K562 (cell line): ENCODE data around the gene SND1. TPM values are rescaled to one million over a fixed set of nuclear protein-coding genes. Genes with fewer than 3 reads are reported as not detected.

Experiments used
- CCAR2 ChIP-seq: fragments of 200-400 bp; formaldehyde crosslinking; IDR thresholded peaks from 2 replicates; pipeline ENCODE4 v1.6.1; 2017; ENCODE audit warnings: mild to moderate bottlenecking, low read depth, low read length
- CSDE1 ChIP-seq, 2 experiments: fragments of 450-650 bp; IDR thresholded peaks; 2 replicates each; pipeline ENCODE4 v1.6.1; 2016; ENCODE audit warnings: mild to moderate bottlenecking in 1 of 2
- ESRRB ChIP-seq: fragments of 250-450 bp; sonication (Bioruptor Pico); IDR thresholded peaks from 2 replicates; pipeline ENCODE4 v1.5.0; 2020; ENCODE audit warnings: mild to moderate bottlenecking, moderate library complexity, borderline replicate concordance
- HMG20B ChIP-seq: fragments of 250-450 bp; sonication (Bioruptor Pico); IDR thresholded peaks from 2 replicates; pipeline ENCODE4 v1.5.0; 2021; ENCODE audit warnings: mild to moderate bottlenecking
- HSF4 ChIP-seq: fragments of 250-450 bp; sonication (Bioruptor Pico); IDR thresholded peaks from 2 replicates; pipeline ENCODE4 v2.1.2; 2022; ENCODE audit warnings: mild to moderate bottlenecking, moderate library complexity, borderline replicate concordance
- MEIS2 ChIP-seq: fragments of 450-650 bp; IDR thresholded peaks from 2 replicates; pipeline ENCODE4 v1.6.1; 2014; ENCODE audit warnings: mild to moderate bottlenecking; ENCODE audit not compliant: partially characterized antibody
- MTF1 ChIP-seq: fragments of 250-450 bp; sonication (Bioruptor Pico); IDR thresholded peaks from 2 replicates; pipeline ENCODE4 v1.9.0; 2021; ENCODE audit warnings: moderate library complexity, mild to moderate bottlenecking, inconsistent platforms, borderline replicate concordance
- NR1H2 ChIP-seq: sonication (generic); formaldehyde crosslinking; IDR thresholded peaks from 2 replicates; pipeline ENCODE4 v1.4.0; 2020; ENCODE audit warnings: mild to moderate bottlenecking, missing genetic modification reagents
- PHF20 ChIP-seq: fragments of 450-650 bp; IDR thresholded peaks from 2 replicates; pipeline ENCODE4 v1.6.1; 2018; ENCODE audit not compliant: partially characterized antibody
- POLR2AphosphoS2 ChIP-seq: IDR thresholded peaks from 2 replicates; pipeline ENCODE4 v1.6.1; 2012; ENCODE audit warnings: low read length, improper control_type of control experiment
- RBM17 ChIP-seq: fragments of 200-400 bp; formaldehyde crosslinking; IDR thresholded peaks from 2 replicates; pipeline ENCODE4 v1.6.1; 2017; ENCODE audit warnings: low read depth, mild to moderate bottlenecking, low read length, borderline replicate concordance
- SMAD1 ChIP-seq: fragments of 150-350 bp; IDR thresholded peaks from 2 replicates; pipeline ENCODE4 v1.6.1; 2014; ENCODE audit warnings: low read length, low read depth; ENCODE audit not compliant: partially characterized antibody
- TCF7L2 ChIP-seq: fragments of 150-350 bp; IDR thresholded peaks from 2 replicates; pipeline ENCODE4 v1.6.1; 2016; ENCODE audit warnings: low read depth, mild to moderate bottlenecking, low read length, moderate library complexity
- TRIM24 ChIP-seq, 2 experiments: fragments of 450-650 bp; IDR thresholded peaks; 2 replicates each; pipeline ENCODE4 v1.6.1; 2016
- ZNF133 ChIP-seq: fragments of 250-450 bp; sonication (Bioruptor Pico); IDR thresholded peaks from 2 replicates; pipeline ENCODE4 v1.4.0; 2020; ENCODE audit warnings: mild to moderate bottlenecking
- polyA plus RNA-seq, 8 experiments: library from polyadenylated mRNA; depleted of rRNA in 4 of 8; stranded (reverse) in 5 of 8; unstranded in 3 of 8; fragments of >200 nt; fragmentation: Nextera tagmentation in 2 of 8; fragmentation: Illumina TruSeq in 1 of 8; extraction: Ambion mirVana in 2 of 8; extraction: Trizol in 1 of 8; gene quantifications; 2 replicates each; pipeline versions ENCODE4 v1.2.1 to v1.2.3, GENCODE V29; 2011 to 2014; ENCODE audit warnings: inconsistent platforms in 1 of 8, missing spikeins in 1 of 8
- total RNA-seq, 7 experiments: library from RNA; depleted of rRNA in 6 of 7; stranded (reverse); fragments of >200 nt in 6 of 7; fragmentation: Illumina TruSeq in 2 of 7; extraction: Trizol in 2 of 7; gene quantifications; 2 replicates each; pipeline versions ENCODE4 v1.2.1 to v1.2.3, GENCODE V29; 2011 to 2021; ENCODE audit warnings: low replicate concordance in 1 of 7
- TF ChIP-seq, protein P1 (sequence below), 2 experiments: fragments of 200-800 bp in 1 of 2; sonication (Bioruptor generic) in 1 of 2; sonication (generic) in 1 of 2; formaldehyde crosslinking in 1 of 2; IDR thresholded peaks in 1 of 2; conservative IDR thresholded peaks in 1 of 2; 2 replicates each; pipeline versions ENCODE4 v1.5.0 to v1.6.1; 2016 to 2020; ENCODE audit warnings: missing compliant biosample characterization in 1 of 2, missing genetic modification characterization in 1 of 2, missing genetic modification reagents in 1 of 2
- TF ChIP-seq, protein P2 (sequence below): fragments of 450-650 bp; IDR thresholded peaks from 2 replicates; pipeline ENCODE4 v1.6.1; 2016; ENCODE audit warnings: low read depth, mild to moderate bottlenecking, moderate library complexity
- TF ChIP-seq, protein P3 (sequence below): fragments of 250-450 bp; sonication (Bioruptor Pico); IDR thresholded peaks from 2 replicates; pipeline ENCODE4 v1.8.0; 2022; ENCODE audit warnings: inconsistent platforms
- TF ChIP-seq, protein P4 (sequence below), 2 experiments: IDR thresholded peaks in 1 of 2; conservative IDR thresholded peaks in 1 of 2; 2 replicates each; pipeline ENCODE4 v1.6.1; 2016; ENCODE audit warnings: low read depth in 2 of 2, mild to moderate bottlenecking in 1 of 2, missing compliant biosample characterization in 1 of 2, missing genetic modification characterization in 1 of 2, moderate library complexity in 1 of 2
- TF ChIP-seq, protein P5 (sequence below): fragments of 450-650 bp; conservative IDR thresholded peaks from 2 replicates; pipeline ENCODE4 v1.6.1; 2016; ENCODE audit warnings: missing genetic modification characterization, low read depth, mild to moderate bottlenecking, missing compliant biosample characterization, moderate library complexity

Gene SND1
- total and polyA plus RNA-seq, 9 of the 15 experiments (the other 6 are each of a cell fraction or from before 2014, with no cell fraction given), result 46.5 to 307 (median 191) TPM

DNA sequence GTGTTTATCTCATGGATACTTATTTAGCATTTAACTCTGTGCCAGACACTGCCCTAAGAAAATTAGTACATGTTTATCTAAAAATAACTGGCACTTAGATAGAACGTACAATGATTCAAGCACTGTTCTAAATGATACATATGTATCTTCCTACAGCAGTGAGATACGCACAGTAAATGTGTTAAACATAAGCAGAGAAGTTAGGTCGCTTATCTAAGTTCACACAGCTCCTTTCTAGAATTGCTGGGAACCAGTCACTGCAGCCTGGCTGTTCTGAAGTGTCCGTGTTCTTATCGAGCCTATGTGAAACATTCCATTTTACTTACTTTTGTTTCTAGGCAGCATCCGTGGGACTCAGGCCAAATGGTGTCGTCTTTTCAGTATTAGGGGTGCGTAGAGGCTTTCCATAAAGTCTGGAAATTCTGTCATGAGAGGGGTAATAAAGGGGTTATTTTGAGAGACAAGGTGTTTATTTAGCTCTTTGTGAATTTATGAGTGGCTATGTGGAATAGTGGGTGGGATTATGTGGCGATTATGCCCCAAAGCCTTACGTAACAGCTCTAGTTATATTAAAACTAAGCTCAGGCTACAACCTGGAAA, 186.9 kb downstream of the SND1 start (continued):
- TF ChIP-seq, protein P1, sequence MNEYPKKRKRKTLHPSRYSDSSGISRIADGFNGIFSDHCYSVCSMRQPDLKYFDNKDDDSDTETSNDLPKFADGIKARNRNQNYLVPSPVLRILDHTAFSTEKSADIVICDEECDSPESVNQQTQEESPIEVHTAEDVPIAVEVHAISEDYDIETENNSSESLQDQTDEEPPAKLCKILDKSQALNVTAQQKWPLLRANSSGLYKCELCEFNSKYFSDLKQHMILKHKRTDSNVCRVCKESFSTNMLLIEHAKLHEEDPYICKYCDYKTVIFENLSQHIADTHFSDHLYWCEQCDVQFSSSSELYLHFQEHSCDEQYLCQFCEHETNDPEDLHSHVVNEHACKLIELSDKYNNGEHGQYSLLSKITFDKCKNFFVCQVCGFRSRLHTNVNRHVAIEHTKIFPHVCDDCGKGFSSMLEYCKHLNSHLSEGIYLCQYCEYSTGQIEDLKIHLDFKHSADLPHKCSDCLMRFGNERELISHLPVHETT (CRISPR knock-in tag; conservative IDR thresholded peaks at IDR 0.05 in 1 of 2, IDR thresholded peaks at IDR 0.05 in 1 of 2), result no peak
- no peak for TF ChIP-seq ESRRB (CRISPR knock-in tag)
- TF ChIP-seq POLR2AphosphoS2, result 0 out of 2 replicates have a peak, but pooled peaks have one; percentile 50
- no peak for TF ChIP-seq CCAR2
- TF ChIP-seq, protein P2, sequence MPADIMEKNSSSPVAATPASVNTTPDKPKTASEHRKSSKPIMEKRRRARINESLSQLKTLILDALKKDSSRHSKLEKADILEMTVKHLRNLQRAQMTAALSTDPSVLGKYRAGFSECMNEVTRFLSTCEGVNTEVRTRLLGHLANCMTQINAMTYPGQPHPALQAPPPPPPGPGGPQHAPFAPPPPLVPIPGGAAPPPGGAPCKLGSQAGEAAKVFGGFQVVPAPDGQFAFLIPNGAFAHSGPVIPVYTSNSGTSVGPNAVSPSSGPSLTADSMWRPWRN, result no peak
- TF ChIP-seq, protein P3, sequence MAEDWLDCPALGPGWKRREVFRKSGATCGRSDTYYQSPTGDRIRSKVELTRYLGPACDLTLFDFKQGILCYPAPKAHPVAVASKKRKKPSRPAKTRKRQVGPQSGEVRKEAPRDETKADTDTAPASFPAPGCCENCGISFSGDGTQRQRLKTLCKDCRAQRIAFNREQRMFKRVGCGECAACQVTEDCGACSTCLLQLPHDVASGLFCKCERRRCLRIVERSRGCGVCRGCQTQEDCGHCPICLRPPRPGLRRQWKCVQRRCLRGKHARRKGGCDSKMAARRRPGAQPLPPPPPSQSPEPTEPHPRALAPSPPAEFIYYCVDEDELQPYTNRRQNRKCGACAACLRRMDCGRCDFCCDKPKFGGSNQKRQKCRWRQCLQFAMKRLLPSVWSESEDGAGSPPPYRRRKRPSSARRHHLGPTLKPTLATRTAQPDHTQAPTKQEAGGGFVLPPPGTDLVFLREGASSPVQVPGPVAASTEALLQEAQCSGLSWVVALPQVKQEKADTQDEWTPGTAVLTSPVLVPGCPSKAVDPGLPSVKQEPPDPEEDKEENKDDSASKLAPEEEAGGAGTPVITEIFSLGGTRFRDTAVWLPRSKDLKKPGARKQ (CRISPR knock-in tag), result no peak
- TF ChIP-seq CSDE1 (IDR thresholded peaks at IDR 0.05), result no peak
- TF ChIP-seq PHF20, result no peak
- TF ChIP-seq NR1H2 (CRISPR knock-in tag), result no peak
- no peak; the same call in 1 of the 2 replicates for TF ChIP-seq TCF7L2
- 0 out of 2 replicates have a peak, but pooled peaks have one; percentile 25 for TF ChIP-seq RBM17
- no peak for TF ChIP-seq ZNF133
- no peak for TF ChIP-seq MTF1
- TF ChIP-seq, protein P4, sequence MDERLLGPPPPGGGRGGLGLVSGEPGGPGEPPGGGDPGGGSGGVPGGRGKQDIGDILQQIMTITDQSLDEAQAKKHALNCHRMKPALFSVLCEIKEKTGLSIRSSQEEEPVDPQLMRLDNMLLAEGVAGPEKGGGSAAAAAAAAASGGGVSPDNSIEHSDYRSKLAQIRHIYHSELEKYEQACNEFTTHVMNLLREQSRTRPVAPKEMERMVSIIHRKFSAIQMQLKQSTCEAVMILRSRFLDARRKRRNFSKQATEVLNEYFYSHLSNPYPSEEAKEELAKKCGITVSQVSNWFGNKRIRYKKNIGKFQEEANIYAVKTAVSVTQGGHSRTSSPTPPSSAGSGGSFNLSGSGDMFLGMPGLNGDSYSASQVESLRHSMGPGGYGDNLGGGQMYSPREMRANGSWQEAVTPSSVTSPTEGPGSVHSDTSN (CRISPR knock-in tag; IDR thresholded peaks at IDR 0.05; ENCODE audit: low read depth), result no peak
- TF ChIP-seq, protein P4 (tag; conservative IDR thresholded peaks at IDR 0.05; ENCODE audit: low read depth), result no peak
- peak; percentile 95 for TF ChIP-seq TRIM24 (IDR thresholded peaks at IDR 0.05)
- TF ChIP-seq, protein P5, sequence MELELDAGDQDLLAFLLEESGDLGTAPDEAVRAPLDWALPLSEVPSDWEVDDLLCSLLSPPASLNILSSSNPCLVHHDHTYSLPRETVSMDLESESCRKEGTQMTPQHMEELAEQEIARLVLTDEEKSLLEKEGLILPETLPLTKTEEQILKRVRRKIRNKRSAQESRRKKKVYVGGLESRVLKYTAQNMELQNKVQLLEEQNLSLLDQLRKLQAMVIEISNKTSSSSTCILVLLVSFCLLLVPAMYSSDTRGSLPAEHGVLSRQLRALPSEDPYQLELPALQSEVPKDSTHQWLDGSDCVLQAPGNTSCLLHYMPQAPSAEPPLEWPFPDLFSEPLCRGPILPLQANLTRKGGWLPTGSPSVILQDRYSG (tag), result peak; percentile 69; the same call in 1 of the 2 replicates
- TF ChIP-seq HSF4 (CRISPR knock-in tag), result no peak
- peak; percentile 17 for TF ChIP-seq MEIS2
- no peak for TF ChIP-seq SMAD1
- TF ChIP-seq HMG20B (CRISPR knock-in tag), result no peak
